CD1c-positive myeloid dendritic cell (primary cell): Measurements from ENCODE around the gene SLC23A2.

Experiments
- DNase-seq: peaks from one replicate; pipeline ENCODE4 v3.0.0-alpha.2; 2016; ENCODE audit errors: extremely low spot score

The SLC23A2 gene

GRCh38 chr20:4814696-4815252 lies 186.5 kb downstream of the SLC23A2 start:
- peak; percentile 96 for DNase-seq

- peak; percentile 89 for DNase-seq
These were observed 187.2 kb downstream of the SLC23A2 start for GRCh38 chr20:4813863-4814695.

- DNase-seq, result peak; percentile 88
These were observed 188.0 kb downstream of the SLC23A2 start for GRCh38 chr20:4813076-4813862.

- DNase-seq, result no peak
These were observed 188.7 kb downstream of the SLC23A2 start for GRCh38 chr20:4812641-4813075.

- no peak for DNase-seq
These were observed 189.1 kb downstream of the SLC23A2 start for GRCh38 chr20:4812216-4812615.

- peak; percentile 59 for DNase-seq
These were observed 189.6 kb downstream of the SLC23A2 start for GRCh38 chr20:4811661-4812181.

GRCh38 chr20:4811257-4811656 lies 190.1 kb downstream of the SLC23A2 start:
- DNase-seq, result no peak

GRCh38 chr20:4810426-4811019 lies 190.8 kb downstream of the SLC23A2 start:
- peak; percentile 60 for DNase-seq

- no peak for DNase-seq
These were observed 191.6 kb downstream of the SLC23A2 start for GRCh38 chr20:4809707-4810106.

GRCh38 chr20:4808872-4809271 lies 192.4 kb downstream of the SLC23A2 start:
- no peak for DNase-seq

GRCh38 chr20:4805663-4806449 lies 195.5 kb downstream of the SLC23A2 start:
- DNase-seq, result peak; percentile 29

GRCh38 chr20:4802527-4802926 lies 198.8 kb downstream of the SLC23A2 start:
- DNase-seq, result peak; percentile 39
